Endothelial cell of coronary artery (primary cell): ENCODE data around the gene PPAT. TPM values are rescaled to one million over a fixed set of nuclear protein-coding genes. Genes with fewer than 3 reads are reported as not detected.

ENCODE experiments used
- total RNA-seq: library from RNA; depleted of rRNA; stranded (reverse); fragments of >200 nt; gene quantifications from 2 replicates; pipeline ENCODE4 v1.2.3, GENCODE V29; 2014

The PPAT gene
- 19.7 and 22.9 TPM in 2 replicates for total RNA-seq

GRCh38 chr4:56435140-56435926 is at the start of gene PPAT:
Gene PPAT, minus strand, starts transcription at chr4:56435615. Its CDS starts 138 bp downstream, at chr4:56435477.

GRCh38 chr4:56467284-56468096 is 32.1 kb upstream of the PPAT start, which contains the start of gene SRP72:
Gene SRP72, plus strand, starts transcription at chr4:56467617. Its CDS starts 19 bp downstream, at chr4:56467636.

GRCh38 chr4:56387023-56388001 is 48.1 kb downstream of the PPAT start, which contains the start of gene AASDH:
Gene AASDH, minus strand, starts transcription at chr4:56387491. Its CDS starts 3,192 bp downstream, at chr4:56384299.

Other genes starting within 250 kb of the PPAT start
- 9.0 and 11.8 TPM in 2 replicates for gene AASDH, start 48.1 kb downstream of the PPAT start, total RNA-seq
- gene PAICS, start 645 bp upstream of the PPAT start, total RNA-seq, result 35.6 and 38.1 TPM in 2 replicates
- gene SRP72, start 32.0 kb upstream of the PPAT start, total RNA-seq, result 74.2 and 85.8 TPM in 2 replicates
- gene ARL9, start 70.2 kb upstream of the PPAT start, total RNA-seq, result under 0.01 and 0.09 TPM in 2 replicates
- 0.36 and 3.7 TPM in 2 replicates for gene HOPX, start 245.7 kb upstream of the PPAT start, total RNA-seq